Dermis microvascular lymphatic vessel endothelial cell (primary cell): Measurements from ENCODE around the gene TRMU. TPM values are rescaled to one million over a fixed set of nuclear protein-coding genes. Genes with fewer than 3 reads are reported as not detected.

Experiments used
- DNase-seq, 2 donors: peaks; one replicate each; pipeline versions ENCODE4 v3.0.0 to v3.0.0-alpha.2; 2010; ENCODE audit warnings: low read depth in 2 of 2
- total RNA-seq: library from RNA; depleted of rRNA; stranded (reverse); fragments of >200 nt; gene quantifications from 2 replicates; pipeline ENCODE4 v1.2.1, GENCODE V29; 2014

Gene TRMU
- total RNA-seq = 16.3 and 19.5 TPM in 2 replicates

- peak; percentile 74 to 91 for DNase-seq
Measured at GRCh38 chr22:46335201-46336118, at the start of gene TRMU. TSS of gene TRMU (plus strand) at chr22:46335714. CDS start at chr22:46335765, 51 bp downstream.

- no peak for DNase-seq
Measured at GRCh38 chr22:46286006-46286405, 49.5 kb upstream of the TRMU start.

GRCh38 chr22:46286941-46287872, 48.3 kb upstream of the TRMU start:
- no peak for DNase-seq

- DNase-seq = peak; percentile 40 to 55
Measured at GRCh38 chr22:46287873-46288751, 47.4 kb upstream of the TRMU start.

- no peak for DNase-seq
Measured at GRCh38 chr22:46288846-46289243, 46.7 kb upstream of the TRMU start.

- DNase-seq = no peak
Measured at GRCh38 chr22:46289244-46289891, 46.1 kb upstream of the TRMU start.

GRCh38 chr22:46290121-46290842, 45.2 kb upstream of the TRMU start:
- DNase-seq = no peak

- DNase-seq = no peak
Measured at GRCh38 chr22:46290843-46291785, 44.4 kb upstream of the TRMU start.

GRCh38 chr22:46292173-46292572, 43.3 kb upstream of the TRMU start:
- no peak for DNase-seq

GRCh38 chr22:46292732-46293131, 42.8 kb upstream of the TRMU start:
- DNase-seq = no peak

GRCh38 chr22:46293577-46294260, 41.8 kb upstream of the TRMU start:
- no peak for DNase-seq

- DNase-seq = no peak
Measured at GRCh38 chr22:46294784-46295183, 40.7 kb upstream of the TRMU start.

GRCh38 chr22:46295277-46295971, 40.1 kb upstream of the TRMU start:
- no peak for DNase-seq

- peak; percentile 95 to 98 for DNase-seq
Measured at GRCh38 chr22:46296257-46297150, 39.0 kb upstream of the TRMU start, which contains the start of gene GTSE1. TSS of gene GTSE1 (plus strand) at chr22:46296870. CDS start at chr22:46297401, 531 bp downstream.

GRCh38 chr22:46297151-46297812, 38.2 kb upstream of the TRMU start:
- DNase-seq = peak in 1 of 2 donors; percentile 43

GRCh38 chr22:46299101-46299500, 36.4 kb upstream of the TRMU start:
- DNase-seq = no peak
